ENCODE results near the gene GNB4.

Gene GNB4

GRCh38 chr3:179482857-179483256 lies 31.6 kb upstream of the GNB4 start:
- TF ChIP-seq, protein P1, sequence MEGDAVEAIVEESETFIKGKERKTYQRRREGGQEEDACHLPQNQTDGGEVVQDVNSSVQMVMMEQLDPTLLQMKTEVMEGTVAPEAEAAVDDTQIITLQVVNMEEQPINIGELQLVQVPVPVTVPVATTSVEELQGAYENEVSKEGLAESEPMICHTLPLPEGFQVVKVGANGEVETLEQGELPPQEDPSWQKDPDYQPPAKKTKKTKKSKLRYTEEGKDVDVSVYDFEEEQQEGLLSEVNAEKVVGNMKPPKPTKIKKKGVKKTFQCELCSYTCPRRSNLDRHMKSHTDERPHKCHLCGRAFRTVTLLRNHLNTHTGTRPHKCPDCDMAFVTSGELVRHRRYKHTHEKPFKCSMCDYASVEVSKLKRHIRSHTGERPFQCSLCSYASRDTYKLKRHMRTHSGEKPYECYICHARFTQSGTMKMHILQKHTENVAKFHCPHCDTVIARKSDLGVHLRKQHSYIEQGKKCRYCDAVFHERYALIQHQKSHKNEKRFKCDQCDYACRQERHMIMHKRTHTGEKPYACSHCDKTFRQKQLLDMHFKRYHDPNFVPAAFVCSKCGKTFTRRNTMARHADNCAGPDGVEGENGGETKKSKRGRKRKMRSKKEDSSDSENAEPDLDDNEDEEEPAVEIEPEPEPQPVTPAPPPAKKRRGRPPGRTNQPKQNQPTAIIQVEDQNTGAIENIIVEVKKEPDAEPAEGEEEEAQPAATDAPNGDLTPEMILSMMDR (IDR thresholded peaks at IDR 0.05; ENCODE audit: low read depth, low read length, missing control alignments) = no peak
- Histone ChIP-seq H3K4me3 (ENCODE audit: low read depth, low read length) (no peak overlapping the region), H3K27me3 (replicated peaks) (no peaks in the 10 kb centered on the region), H3K27ac (no peak overlapping the region), H3K36me3 (replicated peaks) (no peaks in the 10 kb centered on the region)
- in situ Hi-C loops (cut with HindIII; ENCODE audit: low pct_ligation_motif_present, low sequenced_read_pairs) = no loop called here
- DNase-seq = no peak

GRCh38 chr3:179476215-179476614 lies 24.9 kb upstream of the GNB4 start:
- TF ChIP-seq, protein P1 (IDR thresholded peaks at IDR 0.05; ENCODE audit: low read depth, low read length, missing control alignments) = no peak
- DNase-seq = no peak
- Histone ChIP-seq H3K36me3 (replicated peaks) (no peaks in the 10 kb centered on the region), H3K27me3 (replicated peaks) (no peaks in the 10 kb centered on the region), H3K27ac (no peak overlapping the region), H3K4me3 (ENCODE audit: low read depth, low read length) (no peak overlapping the region)
- in situ Hi-C loops (cut with HindIII; ENCODE audit: low pct_ligation_motif_present, low sequenced_read_pairs) = no loop called here

GRCh38 chr3:179474480-179474879 lies 23.2 kb upstream of the GNB4 start:
- Histone ChIP-seq H3K4me3 (ENCODE audit: low read depth, low read length) (no peak overlapping the region), H3K27ac (no peak overlapping the region), H3K36me3 (replicated peaks) (no peaks in the 10 kb centered on the region), H3K27me3 (replicated peaks) (no peaks in the 10 kb centered on the region)
- DNase-seq = no peak
- in situ Hi-C loops (cut with HindIII; ENCODE audit: low pct_ligation_motif_present, low sequenced_read_pairs) = no loop called here
- TF ChIP-seq, protein P1 (IDR thresholded peaks at IDR 0.05; ENCODE audit: low read depth, low read length, missing control alignments) = no peak

DNA sequence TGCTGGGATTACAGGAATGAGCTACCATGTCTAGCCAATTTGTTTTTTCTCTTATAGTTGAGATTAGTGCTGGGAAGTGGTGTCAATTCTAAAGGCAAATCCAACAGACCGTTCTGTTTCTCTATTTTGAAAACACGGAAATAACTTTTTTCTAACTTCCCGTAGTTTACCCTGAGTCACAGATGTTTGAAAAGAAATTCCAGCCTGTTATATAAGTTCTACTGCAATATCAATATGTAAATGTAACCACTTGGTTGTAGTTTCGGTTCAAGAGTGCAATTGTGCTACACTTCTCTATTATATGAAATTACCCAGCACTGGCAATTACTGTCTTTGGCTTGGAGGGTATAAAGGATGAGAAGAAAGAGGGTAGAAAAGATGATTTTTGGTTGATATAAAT lies 22.3 kb upstream of the GNB4 start:
- H3K27me3 ChIP-seq (replicated peaks) = no peaks in the 10 kb centered on the region
- no peak overlapping the region for H3K27ac ChIP-seq
- TF ChIP-seq, protein P1 (IDR thresholded peaks at IDR 0.05; ENCODE audit: low read depth, low read length, missing control alignments) = no peak
- in situ Hi-C loops (cut with HindIII; ENCODE audit: low pct_ligation_motif_present, low sequenced_read_pairs) = no loop called here
- no peak for DNase-seq
- H3K4me3 ChIP-seq (ENCODE audit: low read depth, low read length) = no peak overlapping the region
- H3K36me3 ChIP-seq (replicated peaks) = no peaks in the 10 kb centered on the region

GRCh38 chr3:179464323-179465092 lies 13.2 kb upstream of the GNB4 start:
- in situ Hi-C loops (cut with HindIII; ENCODE audit: low pct_ligation_motif_present, low sequenced_read_pairs) = no loop called here
- Histone ChIP-seq H3K36me3 (replicated peaks) (no peaks in the 10 kb centered on the region), H3K27ac (no peak overlapping the region), H3K27me3 (replicated peaks) (no peaks in the 10 kb centered on the region), H3K4me3 (ENCODE audit: low read depth, low read length) (no peak overlapping the region)
- TF ChIP-seq, protein P1 (IDR thresholded peaks at IDR 0.05; ENCODE audit: low read depth, low read length, missing control alignments) = no peak
- no peak for DNase-seq

DNA sequence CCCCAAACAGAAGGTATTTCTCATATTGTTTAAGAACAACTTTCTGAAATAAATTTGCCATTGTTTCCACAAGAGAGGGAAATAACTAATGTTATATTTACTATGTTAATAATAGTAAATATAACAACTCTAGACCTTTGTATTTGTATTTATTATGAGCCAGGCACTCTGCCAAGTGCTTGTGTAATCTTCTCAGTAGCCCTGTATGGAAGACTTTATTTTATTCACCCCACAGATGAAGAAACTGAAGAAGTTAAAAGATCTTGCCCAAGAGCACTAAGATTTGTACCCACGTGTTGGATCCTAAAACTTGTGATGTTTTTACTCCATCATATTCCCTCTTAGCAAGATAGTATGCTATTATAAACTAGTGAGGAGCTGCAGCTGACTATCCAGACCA lies 12.0 kb upstream of the GNB4 start:
- in situ Hi-C loops (cut with HindIII; ENCODE audit: low pct_ligation_motif_present, low sequenced_read_pairs) = no loop called here
- TF ChIP-seq, protein P1 (IDR thresholded peaks at IDR 0.05; ENCODE audit: low read depth, low read length, missing control alignments) = no peak
- Histone ChIP-seq H3K27me3 (replicated peaks) (no peaks in the 10 kb centered on the region), H3K4me3 (ENCODE audit: low read depth, low read length) (no peak overlapping the region), H3K27ac (no peak overlapping the region), H3K36me3 (replicated peaks) (no peaks in the 10 kb centered on the region)
- no peak for DNase-seq
